ENCODE results near the gene OR6S1.

GRCh38 chr14:20688167-20688839 is 46.8 kb upstream of the OR6S1 start, which contains the start of gene ANG:
- TF ChIP-seq CTCF (IDR thresholded peaks at IDR 0.05; ENCODE audit: low read depth, low read length, poor library complexity, severe bottlenecking) (no peak), EZH2phosphoT487 (IDR thresholded peaks at IDR 0.05; ENCODE audit: borderline replicate concordance, low read length) (no peak)

All from DOHH2 (cell line).